Activated CD8-positive, alpha-beta memory T cell treated with anti-CD3 and anti-CD28 coated beads, Interleukin-2, amount 50 U/mL, for 1 hour (primary cell): ENCODE data around the gene REL.
"Not testable (repeated sequence)": the region's sequence is repeated elsewhere in the genome, so short reads cannot be mapped to it uniquely, and the experiment has no call there.

Experiments used
- DNase-seq: peaks from one replicate; pipeline ENCODE4 v3.0.0-alpha.2; 2020; ENCODE audit errors: extremely low read depth

Gene REL

DNA sequence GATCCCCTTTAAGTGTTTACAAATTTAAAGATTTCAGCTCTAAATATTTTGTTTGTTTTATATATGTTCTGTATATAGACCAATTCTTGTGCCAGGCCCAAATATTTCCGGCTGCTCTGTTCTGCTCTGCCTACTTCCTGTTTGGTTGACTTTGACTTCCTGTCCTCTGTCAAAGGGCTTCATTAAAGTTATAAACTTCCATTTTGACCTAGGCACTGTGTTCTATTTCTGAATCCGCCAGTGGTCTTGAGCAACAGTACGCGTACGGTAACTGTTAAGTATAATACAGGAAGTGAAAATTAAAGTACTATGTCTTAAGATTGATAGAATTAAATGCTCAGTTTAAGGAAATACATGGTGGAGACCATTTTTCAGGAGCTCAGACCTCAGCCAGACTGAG lies 13.5 kb upstream of the REL start:
- no peak for DNase-seq

DNA sequence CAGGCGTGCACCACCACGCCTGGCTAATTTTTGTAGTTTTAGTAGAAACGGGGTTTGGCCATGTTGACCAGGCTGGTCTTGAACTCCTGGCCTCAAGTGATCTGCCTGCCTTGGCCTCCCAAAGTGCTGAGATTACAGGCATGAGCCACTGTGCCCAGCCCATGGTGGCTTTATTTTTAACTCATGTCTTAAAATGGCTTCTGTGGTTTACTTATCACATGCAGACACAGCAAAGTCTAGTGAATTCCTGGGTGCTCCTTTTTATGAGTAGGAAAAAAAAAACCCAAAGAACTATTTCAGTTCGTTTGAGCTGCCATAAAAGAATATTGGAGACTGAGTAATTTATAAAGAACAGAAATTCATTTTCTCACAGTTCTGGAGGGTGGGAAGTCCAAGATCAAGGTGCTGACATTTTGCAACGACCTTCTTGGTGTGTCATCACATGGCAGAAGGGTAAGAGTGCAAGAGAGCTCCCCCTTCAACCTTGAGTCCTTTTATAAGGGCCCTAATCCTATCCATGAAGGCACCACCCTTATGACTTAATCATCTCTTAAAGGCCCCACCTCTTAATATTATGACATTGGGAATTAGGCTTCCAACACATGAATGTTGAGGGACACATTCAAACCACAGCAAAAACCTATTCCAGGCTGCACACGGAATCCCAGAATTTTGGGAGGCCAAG lies 12.6 kb upstream of the REL start:
- DNase-seq, result no peak

DNA sequence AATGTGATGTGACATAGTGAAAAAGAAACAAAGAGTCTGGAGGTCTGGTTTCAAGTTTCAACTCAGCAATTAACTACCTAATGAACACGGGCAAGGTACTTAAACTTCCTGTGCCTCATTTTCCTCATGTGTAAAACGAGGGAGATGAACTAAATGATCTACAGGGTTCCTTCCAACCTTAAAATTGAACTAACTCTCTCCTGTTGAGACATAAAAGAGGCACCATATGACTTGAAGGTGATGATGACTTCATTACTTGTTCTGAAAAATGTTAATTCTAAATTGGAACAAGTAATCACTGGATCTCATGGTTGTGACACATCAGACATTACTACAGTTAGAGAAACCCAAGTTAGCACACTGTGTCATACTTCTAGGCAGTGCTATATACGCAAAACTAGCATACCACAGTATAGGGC lies 8.9 kb upstream of the REL start:
- no peak for DNase-seq

DNA sequence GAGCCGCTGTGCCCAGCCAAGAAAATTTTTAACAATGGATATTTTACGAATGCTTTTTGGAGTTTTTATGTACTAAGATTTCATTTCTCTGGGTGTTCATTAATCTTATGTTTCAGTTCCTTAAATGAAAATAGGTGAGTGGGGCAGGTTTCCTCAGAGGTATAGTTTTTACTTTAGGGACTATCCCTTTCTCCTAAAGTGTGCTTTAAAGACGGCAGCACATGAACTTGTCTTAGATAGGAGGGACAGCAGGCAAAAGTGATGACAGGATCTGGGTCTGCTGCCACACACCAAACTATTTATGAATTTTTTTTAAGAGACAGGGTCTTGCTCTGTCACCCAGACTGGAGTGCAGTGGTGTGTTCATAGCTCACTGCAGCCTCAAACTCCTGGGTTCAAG lies 8.0 kb upstream of the REL start:
- no peak for DNase-seq

DNA sequence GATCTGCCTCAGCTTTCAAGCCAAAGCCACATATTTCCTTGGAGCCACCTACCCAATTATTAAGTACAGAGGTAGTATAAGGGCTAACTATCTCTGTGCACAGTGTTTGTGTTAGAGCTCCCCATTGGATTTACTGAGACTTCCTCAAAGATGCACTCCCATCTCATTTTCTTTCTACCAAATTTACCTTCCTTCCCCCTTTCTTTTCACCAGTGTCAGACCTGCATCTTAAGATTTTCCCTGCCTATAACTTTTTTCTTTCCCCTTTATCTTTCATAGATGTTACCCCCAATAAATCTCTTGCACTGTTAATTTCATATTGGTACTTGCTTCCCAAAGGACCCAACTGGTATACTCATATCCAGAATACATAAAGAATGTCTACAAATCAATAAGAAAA lies 5.9 kb upstream of the REL start:
- DNase-seq, result no peak

DNA sequence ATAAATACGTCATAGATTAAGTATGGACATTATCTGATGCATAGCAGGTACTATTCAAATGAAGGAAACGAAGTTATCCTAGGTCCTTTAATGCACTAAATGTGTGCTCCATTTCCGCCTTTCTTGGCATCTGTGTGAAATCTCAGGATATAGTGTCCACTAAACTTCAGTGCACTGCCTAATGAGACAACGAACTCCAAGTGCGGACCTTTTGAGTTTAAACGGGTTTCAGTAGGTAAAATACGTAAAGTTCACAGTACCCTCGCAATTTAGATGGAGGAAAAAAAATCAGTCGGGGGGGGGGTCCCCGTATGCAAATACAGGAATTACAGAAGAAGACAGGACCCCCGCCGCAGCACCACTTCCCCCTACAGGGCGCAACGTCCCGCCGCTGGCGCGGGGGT lies 729 bp upstream of the REL start:
- DNase-seq, result no peak

DNA sequence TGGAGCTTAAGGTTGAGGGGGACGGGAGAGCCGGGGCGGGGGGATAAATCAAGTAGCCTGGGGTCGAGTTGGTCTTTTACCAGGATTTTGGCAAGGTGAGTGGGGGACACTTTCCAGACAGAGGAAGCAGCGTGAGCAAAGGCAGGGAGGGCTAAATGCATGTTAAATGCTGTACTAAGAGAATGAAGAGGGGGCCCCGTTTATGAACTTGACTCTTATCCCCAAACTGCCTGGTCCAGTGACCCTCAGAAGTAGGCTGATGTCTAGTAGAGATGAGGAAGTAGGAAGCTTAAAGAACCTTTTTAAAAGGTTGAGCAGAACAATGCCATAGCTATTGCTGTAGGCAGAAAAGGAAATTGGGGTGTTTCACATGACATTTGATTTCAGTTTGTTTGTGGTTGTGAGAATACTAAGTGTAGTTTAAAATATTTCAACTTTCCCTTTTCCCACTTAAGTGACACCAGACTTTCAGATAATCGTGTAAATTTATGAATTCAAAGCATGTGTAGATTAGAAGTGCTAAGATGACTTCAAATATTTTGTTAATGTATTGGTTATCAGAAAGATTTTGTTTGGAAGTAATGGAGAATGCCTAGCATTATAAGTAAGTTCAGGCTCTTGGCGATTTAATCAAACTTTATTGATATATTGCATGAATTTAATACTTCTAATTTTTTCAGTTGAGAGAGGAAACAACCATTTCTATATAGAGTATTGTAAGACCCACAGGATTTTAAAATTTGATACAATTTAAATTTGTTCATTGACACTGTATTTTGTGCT lies 1.8 kb downstream of the REL start:
- no peak for DNase-seq

DNA sequence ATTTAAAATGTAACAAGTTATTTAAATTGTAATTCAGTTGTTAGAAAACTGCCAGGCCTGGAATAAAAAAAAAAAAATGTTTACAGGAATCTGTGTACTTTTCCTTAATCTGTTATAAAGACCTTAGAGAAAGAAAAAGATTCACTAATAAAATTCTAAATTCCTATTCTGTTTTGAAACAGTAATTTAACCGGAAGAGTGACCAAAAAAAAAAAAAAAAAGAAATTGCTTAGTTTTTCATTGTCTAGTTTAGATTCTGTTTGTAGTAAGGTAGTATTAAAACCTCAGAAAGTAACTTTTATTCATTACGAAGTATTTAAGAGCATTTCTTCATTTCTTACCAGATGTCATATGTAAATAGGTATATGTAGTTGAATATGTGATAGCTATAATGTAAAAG lies 2.5 kb downstream of the REL start:
- no peak for DNase-seq

DNA sequence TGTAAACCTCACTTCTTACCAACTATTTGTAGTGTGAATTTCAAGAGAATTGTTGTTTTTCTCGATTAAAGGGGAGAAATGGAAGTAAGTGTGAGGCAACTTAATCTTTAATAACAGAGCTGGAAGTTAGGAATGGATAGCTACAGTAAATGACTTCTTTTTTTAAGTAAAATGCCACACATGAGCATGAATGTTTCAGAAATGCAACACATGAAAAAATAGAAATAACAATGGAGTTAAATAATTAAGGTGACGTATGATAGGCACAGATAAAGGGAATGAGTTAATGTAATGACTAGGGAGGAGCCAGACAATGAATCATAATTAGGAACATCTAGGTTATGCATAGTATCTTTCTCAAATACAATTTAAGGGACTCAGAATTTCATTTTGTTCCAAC lies 3.4 kb downstream of the REL start:
- no peak for DNase-seq

DNA sequence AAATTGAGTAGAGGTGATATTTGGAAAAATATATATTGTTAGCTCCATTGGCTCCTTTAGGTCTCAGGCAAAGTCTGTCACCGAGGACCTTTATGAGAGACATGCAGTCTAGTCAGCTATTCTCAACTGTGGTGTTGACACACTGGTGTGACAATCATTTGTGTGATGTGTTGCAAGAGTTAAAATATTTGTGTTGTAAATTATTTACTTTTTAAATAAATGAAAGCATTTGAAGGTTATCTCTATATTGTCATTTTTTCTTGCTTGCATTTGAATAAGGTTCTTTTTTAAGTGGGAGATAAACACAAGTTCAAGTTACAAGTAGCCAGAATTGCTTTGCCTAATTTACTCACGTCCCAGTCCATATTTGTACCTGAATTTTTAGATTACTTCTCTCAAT lies 4.3 kb downstream of the REL start:
- no peak for DNase-seq

DNA sequence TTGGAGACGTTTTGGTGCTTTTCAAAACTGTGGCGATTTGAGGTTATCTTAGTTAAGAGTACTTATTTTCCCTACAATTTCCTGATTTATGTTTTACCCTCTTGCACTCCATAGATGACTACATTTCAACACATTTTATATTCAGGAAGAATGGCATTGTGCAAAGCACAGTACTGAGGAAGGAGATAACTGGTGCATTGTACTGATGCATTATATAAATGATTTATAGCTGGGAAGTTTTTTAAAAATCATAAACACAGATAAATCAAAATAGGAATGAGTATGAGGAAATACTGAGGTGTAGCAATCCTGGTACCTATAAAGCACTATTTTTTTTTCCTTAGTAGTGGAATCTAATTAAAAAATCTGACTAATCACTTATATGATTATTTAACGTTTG lies 5.6 kb downstream of the REL start:
- DNase-seq, result no peak

DNA sequence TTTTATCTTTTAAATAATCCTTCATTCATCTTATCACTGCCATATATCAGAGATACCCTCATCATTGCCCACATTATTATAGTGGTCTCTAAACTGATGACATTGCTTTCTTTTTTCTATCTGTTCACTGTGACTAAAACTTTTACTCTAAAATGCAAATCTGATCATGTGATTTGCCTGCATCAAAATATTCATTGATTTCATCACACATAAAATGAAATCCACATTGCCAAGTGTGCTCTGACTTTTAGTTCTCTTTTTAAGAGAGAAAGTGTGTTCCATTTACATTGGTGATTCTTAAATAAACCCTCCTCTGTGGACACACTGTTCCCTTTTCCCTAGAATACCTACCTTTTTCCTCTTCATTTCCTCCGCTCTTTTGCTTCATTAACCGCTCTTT lies 7.5 kb downstream of the REL start:
- DNase-seq, result no peak

DNA sequence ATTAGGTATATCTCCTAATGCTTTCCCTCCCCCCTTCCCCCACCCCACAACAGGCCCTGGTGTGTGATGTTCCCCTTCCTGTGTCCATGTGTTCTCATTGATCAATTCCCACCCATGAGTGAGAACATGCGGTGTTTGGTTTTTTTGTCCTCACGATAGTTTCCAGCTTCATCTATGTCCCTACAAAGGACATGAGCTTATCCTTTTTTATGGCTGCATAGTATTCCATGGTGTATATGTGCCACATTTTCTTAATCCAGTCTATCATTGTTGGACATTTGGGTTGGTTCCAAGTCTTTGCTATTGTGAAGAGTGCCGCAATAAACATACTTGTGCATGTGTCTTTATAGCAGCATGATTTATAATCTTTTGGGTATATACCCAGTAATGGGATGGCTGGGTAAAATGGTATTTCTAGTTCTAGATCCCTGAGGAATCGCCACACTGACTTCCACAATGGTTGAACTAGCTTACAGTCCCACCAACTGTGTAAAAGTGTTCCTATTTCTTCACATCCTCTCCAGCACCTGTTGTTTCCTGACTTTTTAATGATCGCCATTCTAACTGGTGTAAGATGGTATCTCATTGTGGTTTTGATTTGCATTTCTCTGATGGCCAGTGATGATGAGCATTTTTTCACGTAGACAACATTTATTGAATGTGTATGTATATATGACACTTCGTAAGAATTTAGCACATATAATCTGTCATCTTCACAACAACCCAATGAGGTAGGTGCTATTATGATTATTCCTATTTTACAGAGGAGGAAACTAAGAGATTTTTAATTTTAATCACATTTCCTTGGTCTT lies 8.4 kb downstream of the REL start:
- DNase-seq, result not testable (repeated sequence)

DNA sequence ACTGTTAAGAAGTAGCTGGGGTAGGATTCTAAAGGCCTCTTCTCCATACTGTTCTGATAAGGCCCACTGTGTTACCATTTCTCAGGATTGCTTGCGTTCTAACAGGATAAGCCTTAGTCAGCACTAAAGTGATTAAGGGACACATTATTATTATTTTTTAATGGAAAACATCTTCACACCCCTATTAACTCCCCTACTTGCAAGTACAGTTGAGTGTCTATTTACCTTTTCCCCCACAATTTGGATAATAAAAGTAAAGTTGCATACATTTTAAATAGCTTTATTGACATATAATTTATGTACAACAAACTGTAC lies 9.0 kb downstream of the REL start:
- DNase-seq, result no peak

DNA sequence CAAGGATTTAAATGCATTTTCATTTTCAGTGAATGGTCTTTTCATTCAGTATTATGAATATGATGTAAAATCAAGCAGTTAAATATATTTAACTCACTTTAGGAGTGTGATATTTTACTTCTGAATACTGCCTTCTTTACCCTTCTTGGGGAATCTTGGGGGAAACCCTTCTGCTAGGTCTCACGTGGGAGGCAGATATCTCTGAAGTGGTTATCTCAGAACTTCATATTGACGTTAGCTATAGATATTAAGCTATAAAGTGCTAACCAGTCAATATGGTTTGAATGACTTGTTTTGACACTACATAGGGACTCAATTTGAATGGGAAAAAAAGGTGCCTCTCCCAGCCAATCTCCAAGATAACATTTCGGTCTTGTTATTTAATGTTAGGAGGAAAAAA lies 9.8 kb downstream of the REL start:
- no peak for DNase-seq

DNA sequence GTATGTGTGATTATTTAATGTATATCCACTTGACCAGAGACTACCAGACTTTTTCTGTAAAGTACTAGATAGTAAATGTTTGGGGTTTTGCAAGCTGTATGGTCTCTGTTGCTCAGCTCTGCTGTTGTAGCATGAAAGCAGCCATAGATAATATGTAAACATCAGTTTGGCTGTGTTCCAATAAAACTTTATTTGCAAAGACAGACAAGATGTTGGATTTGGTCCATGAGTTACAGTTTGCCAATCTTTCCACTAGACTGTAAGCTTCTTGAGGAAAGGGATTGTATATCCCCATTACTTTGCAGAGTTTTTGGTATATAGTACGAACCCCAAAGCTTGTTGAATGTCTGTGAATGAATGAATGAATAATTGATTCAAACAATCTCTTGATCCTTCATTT lies 17.2 kb downstream of the REL start:
- DNase-seq, result no peak

DNA sequence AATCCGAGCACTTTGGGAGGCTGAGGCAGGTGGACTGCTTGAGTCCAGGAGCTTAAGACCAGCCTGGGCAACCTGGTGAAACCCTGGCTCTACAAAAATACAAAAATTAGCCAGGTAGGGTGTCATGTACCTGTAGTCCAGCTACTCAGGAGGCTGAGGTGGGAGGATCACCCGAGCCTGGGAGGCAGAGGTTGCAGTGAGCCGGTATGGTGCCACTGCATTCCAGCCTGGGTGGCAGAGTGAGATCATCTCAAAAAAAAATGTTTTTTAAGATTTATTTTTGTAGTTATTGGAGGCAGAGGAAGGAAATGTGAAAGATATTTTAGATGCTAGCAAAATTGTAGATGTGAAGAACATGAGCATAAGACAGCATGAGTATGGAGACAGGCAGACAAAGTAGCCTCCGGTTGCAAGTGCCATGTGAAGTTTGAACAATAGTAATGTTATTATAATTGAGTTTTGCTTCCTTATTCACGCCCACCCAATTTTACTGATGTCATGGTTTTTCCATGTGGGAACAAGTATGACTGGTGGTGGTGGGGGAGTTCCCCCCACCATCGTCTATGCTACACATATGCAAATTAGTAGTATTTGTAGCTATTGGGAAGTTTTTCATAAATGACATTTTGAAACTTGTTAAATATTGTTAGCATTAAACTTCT lies 18.0 kb downstream of the REL start:
- no peak for DNase-seq

DNA sequence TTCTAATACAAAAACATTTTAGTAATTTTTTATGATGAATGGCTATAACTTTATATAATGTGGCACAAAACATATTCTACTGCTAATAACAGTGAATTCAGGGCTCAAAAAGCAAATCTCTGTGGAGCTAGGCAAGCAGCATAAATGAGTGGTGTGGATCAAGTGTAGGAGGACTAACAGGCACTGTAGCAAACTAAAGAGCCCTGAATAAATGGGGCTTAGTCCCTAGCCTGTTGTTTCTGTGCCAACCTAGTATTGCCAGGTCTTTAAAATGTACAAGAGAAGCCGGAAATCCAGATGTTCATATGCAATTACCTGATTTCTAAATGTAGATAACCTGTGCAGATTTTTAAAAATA lies 18.5 kb downstream of the REL start:
- no peak for DNase-seq

DNA sequence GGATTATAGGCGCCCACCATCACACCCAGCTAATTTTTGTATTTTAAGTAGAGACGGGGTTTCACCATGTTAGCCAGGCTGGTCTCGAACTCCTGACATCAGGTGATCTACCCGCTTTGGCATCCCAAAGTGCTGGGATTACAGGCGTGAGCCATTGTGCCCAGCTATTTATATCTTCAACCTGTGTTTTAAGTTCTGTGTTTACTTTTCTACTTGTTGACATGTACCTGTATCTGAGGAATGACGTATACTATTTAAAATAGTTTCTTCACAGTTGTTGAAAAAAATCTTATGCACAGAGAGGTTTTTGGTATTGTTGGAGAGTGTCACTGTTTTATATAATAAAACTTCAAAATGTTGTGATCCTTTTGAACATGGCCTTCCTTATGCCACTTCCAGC lies 19.9 kb downstream of the REL start:
- not testable (repeated sequence) for DNase-seq

DNA sequence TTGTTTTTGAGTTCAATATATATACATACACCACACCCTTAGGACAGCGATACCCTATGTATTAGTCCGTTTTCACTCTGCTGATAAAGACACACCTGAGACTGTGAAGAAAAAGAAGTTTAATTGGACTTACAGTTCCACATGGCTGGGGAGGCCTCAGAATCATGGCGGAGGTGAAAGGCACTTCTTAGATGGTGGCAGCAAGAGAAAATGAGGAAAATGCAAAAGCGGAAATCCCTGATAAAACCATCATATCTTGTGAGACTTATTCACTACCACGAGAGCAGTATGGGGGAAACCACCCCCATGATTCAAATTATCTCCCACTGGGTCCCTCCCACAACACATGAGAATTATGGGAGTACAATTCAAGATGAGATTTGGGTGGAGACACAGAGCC lies 24.5 kb downstream of the REL start:
- DNase-seq, result not testable (repeated sequence)

DNA sequence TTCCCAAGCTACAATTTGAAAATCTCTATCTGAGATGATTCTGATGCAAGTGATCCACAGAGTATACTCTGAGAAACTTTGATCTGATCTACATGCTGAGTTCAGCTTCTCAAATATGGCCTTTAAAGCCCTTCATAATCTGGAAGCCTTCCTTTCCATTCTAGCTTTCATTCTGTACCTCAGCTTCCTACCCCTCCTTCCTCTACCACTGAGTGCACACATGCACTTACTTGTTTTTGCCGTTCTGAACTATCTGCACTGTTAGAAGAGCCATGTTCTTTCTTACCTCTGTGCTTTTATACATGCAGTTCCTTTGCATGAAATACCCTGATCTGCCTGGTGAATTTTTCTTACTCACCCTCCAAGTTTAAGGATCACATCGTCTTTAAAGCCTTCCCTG lies 25.0 kb downstream of the REL start:
- DNase-seq, result no peak

DNA sequence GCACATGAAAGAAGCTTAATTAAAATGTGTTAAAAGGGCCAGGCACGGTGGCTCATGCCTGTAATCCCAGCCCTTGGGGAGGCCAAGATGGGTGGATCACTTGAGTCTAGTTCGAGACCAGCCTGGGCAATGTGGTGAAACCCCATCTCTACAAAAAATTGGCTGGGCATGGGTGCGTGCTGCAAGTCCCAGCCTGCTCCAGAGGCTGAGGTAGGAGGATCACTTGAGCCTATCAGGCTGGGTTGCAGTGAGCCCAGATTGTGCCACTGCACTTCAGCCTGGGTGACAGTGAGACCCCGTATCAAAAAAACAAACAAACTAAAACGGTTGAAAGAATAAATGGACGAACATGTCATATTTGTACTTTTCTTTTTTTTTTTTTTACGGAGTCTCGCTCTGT lies 26.0 kb downstream of the REL start:
- DNase-seq, result no peak
